OCI-LY7 (cell line): ENCODE results near the gene PMIS2. TPM values are rescaled to one million over a fixed set of nuclear protein-coding genes. Genes with fewer than 3 reads are reported as not detected.

Experiments used
- BruUV-seq: library from RNA; stranded (reverse); fragments of 400-500 nt; replicated peaks from 2 replicates; lab custom pipeline; 2021; lab: Mats Ljungman, UMichigan
- CTCF ChIA-PET: fragments of 300-600 bp; sonication (Branson Sonifier 250); formaldehyde crosslinking; loops from one replicate; lab custom pipeline; 2022; ENCODE audit warnings: antibody characterized with exemption; ENCODE audit not compliant: unreplicated experiment; lab: Charles Lee
- POLR2A ChIA-PET: fragments of 300-600 bp; sonication (Branson Sonifier 250); formaldehyde crosslinking; loops from one replicate; lab custom pipeline; 2022; ENCODE audit warnings: antibody characterized with exemption; lab: Charles Lee
- DNase-seq: peaks from one replicate; pipeline ENCODE4 v3.0.0-alpha.2; 2015; ENCODE audit warnings: low spot score
- H2AFZ ChIP-seq: fragments of 200-600 bp; sonication (generic), shearing (Covaris generic); 2 replicates; pipeline ENCODE4 v1.6.1; 2014; ENCODE audit warnings: mild to moderate bottlenecking, antibody characterized with exemption, low read length, moderate library complexity
- H3K27ac ChIP-seq: fragments of 200-600 bp; sonication (generic); 2 replicates; pipeline ENCODE4 v1.5.1; 2014; ENCODE audit warnings: mixed run types, low read depth, mild to moderate bottlenecking, moderate library complexity, low read length, inconsistent platforms; ENCODE audit not compliant: poor library complexity, severe bottlenecking
- H3K36me3 ChIP-seq: fragments of 200-600 bp; sonication (generic); 2 replicates; pipeline ENCODE4 v1.6.1; 2014; ENCODE audit warnings: mild to moderate bottlenecking, antibody characterized with exemption, low read length, moderate library complexity, mixed read lengths; ENCODE audit not compliant: insufficient read depth
- H3K4me1 ChIP-seq: fragments of 200-600 bp; sonication (generic); 2 replicates; pipeline ENCODE4 v1.5.1; 2014; ENCODE audit warnings: mild to moderate bottlenecking, low read length; ENCODE audit not compliant: insufficient read depth, poor library complexity, severe bottlenecking
- H3K4me2 ChIP-seq: fragments of 200-600 bp; sonication (generic); 2 replicates; pipeline ENCODE4 v1.6.1; 2014; ENCODE audit warnings: mild to moderate bottlenecking, low read length
- H3K4me3 ChIP-seq: fragments of 200-600 bp; sonication (generic); 2 replicates; pipeline ENCODE4 v1.5.1; 2014; ENCODE audit warnings: mild to moderate bottlenecking, low read depth, low read length; ENCODE audit not compliant: poor library complexity, severe bottlenecking
- H3K79me2 ChIP-seq: fragments of 200-600 bp; sonication (generic); 2 replicates; pipeline ENCODE4 v1.6.1; 2016; ENCODE audit warnings: low read depth, mild to moderate bottlenecking, low read length, moderate library complexity, mixed read lengths; ENCODE audit not compliant: insufficient read depth
- H3K9me2 ChIP-seq: fragments of 200-600 bp; sonication (generic); 2 replicates; pipeline ENCODE4 v1.6.1; 2016; ENCODE audit warnings: mild to moderate bottlenecking, low read length, mixed read lengths; ENCODE audit not compliant: insufficient read depth
- H3K9me3 ChIP-seq: fragments of 200-600 bp; sonication (generic); 2 replicates; pipeline ENCODE4 v1.6.1; 2014; ENCODE audit warnings: mild to moderate bottlenecking, mixed run types, low read length, mixed read lengths
- H4K20me1 ChIP-seq: fragments of 200-600 bp; sonication (generic); 2 replicates; pipeline ENCODE4 v1.6.1; 2014; ENCODE audit warnings: mild to moderate bottlenecking, antibody characterized with exemption, low read length, moderate library complexity, mixed read lengths; ENCODE audit not compliant: insufficient read depth
- CTCF ChIP-seq: fragments of 200-600 bp; sonication (generic); conservative IDR thresholded peaks from 2 replicates; pipeline ENCODE4 v1.5.1; 2014; ENCODE audit warnings: mild to moderate bottlenecking, antibody characterized with exemption, low read length, moderate library complexity, mixed read lengths
- EZH2phosphoT487 ChIP-seq: fragments of 200-600 bp; sonication (generic); IDR thresholded peaks from 2 replicates; pipeline ENCODE4 v1.6.1; 2018; ENCODE audit warnings: low read depth, borderline replicate concordance, mild to moderate bottlenecking, mixed run types, antibody characterized with exemption, low read length, moderate library complexity, mixed read lengths
- intact Hi-C: fragments of 100-400 bp; cut with micrococcal nuclease; formaldehyde crosslinking; loops from one replicate; pipeline ENCODE4 v1.10.0; 2022; ENCODE audit not compliant: unreplicated experiment
- total RNA-seq, 2 experiments: library from RNA; depleted of rRNA in 1 of 2; stranded (reverse); fragments of >200 nt in 1 of 2; shearing (Covaris generic) in 1 of 2; gene quantifications; 2 replicates each; pipeline ENCODE4 v1.2.3, GENCODE V29; 2014 to 2022

Gene PMIS2
- total RNA-seq, 2 experiments from 2014 or later: not detected

- DNase-seq: peak; percentile 82
- ChIA-PET CTCF (no interaction called here), POLR2A (interaction anchor here (0.8 to 1.3 kb wide), 3 partner anchors 22 to 38 kb away, joined by 3 to 8 read pairs (median 3); partner anchors contain the start of gene COX6B1)
- Histone ChIP-seq H4K20me1 (no peaks in the 10 kb centered on the region), H3K4me3 (no peak overlapping the region), H3K9me3 (peaks cover 5% of the 10 kb centered on the region; the same call in 1 of the 2 replicates), H3K9me2 (no peaks in the 10 kb centered on the region), H3K36me3 (peaks cover under 1% of the 10 kb centered on the region; the same call in 1 of the 2 replicates), H3K79me2 (peaks cover 8% of the 10 kb centered on the region), H3K27ac (peak overlapping the region; percentile 70), H3K4me2 (peak overlapping the region; percentile 47), H2AFZ (peak overlapping the region; percentile 86), H3K4me1 (peaks cover 31% of the 10 kb centered on the region)
- TF ChIP-seq EZH2phosphoT487 (no peak), CTCF (no peak)
- intact Hi-C loops: no loop called here
- no TSS peak for BruUV-seq
Observed at GRCh38 chr19:35609851-35610353, 23.9 kb downstream of the PMIS2 start.

GRCh38 chr19:35612224-35612558, 26.2 kb downstream of the PMIS2 start:
- TF ChIP-seq CTCF: no peak
- no peak for TF ChIP-seq EZH2phosphoT487
- POLR2A ChIA-PET: no interaction called here
- no peak for DNase-seq
- CTCF ChIA-PET: no interaction called here
- Histone ChIP-seq H3K9me2 (no peaks in the 10 kb centered on the region), H2AFZ (peak overlapping the region; percentile 84; the same call in 1 of the 2 replicates), H3K79me2 (peaks cover 8% of the 10 kb centered on the region), H3K9me3 (peaks cover 5% of the 10 kb centered on the region; the same call in 1 of the 2 replicates), H3K36me3 (peaks cover 17% of the 10 kb centered on the region; the same call in 1 of the 2 replicates), H3K4me1 (peaks cover 31% of the 10 kb centered on the region), H3K4me2 (peak overlapping the region; percentile 88), H3K4me3 (peak overlapping the region; percentile 82), H4K20me1 (no peaks in the 10 kb centered on the region), H3K27ac (peak overlapping the region; percentile 27)
- intact Hi-C loops: loop anchor here (1.0 to 2.0 kb wide), 3 partner anchors 17 to 67 kb away; partner anchors contain the start of genes COX6B1, RBM42 and TMEM147
- BruUV-seq: TSS peak; percentile 84
